Measurements from ENCODE around the gene KIF13A. TPM values are rescaled to one million over a fixed set of nuclear protein-coding genes. Genes with fewer than 3 reads are reported as not detected.
"Not testable (repeated sequence)": the region's sequence is repeated elsewhere in the genome, so short reads cannot be mapped to it uniquely, and the experiment has no call there.

KIF13A gene
- total RNA-seq, 1 experiment from 2014 or later, result 12.7 TPM

DNA sequence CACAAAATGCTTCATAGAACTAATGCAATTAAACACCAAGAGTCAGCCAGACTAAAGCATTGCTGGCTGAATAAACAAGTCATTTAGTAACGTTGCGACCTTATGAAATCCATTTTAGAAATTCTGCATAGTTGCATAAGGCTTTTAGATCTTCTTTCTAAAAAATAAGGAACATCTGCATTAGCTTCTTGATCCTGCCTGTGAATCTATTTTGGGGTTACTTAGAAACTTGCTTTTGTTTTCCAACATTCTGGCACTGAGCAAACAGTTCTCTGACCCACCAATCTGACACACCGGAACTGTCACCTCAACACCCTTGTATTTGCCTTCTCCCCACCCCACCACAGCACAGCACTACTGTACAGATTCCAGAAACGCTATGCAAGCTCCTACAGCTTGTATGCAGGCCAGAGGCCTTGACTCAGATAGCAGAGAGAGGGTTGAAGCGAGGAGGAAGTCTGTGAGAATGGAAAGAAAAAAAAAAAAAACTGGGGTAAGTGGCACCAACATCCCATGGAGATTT, 55.0 kb downstream of the KIF13A start:
- DNase-seq (ENCODE audit: low spot score), result no peak

DNA sequence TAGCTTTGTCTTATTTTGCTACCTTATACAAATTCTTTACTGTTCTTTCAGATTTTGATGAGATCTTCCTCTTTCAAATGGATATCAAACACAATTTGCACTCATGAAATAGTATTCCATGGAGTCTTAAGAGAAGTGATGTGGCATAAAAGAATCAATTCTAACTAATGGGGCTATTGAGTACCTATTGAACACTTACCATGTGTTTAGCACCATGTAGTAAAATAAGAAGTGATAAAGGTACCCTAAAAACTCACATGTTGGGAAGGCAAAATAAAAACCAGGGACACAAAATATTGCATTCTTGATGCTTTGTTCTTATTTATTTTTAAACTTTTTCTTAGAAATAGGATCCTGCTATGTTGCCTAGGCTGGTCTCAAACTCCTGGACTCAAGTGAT, 56.2 kb downstream of the KIF13A start:
- no peak for DNase-seq (ENCODE audit: low spot score)

DNA sequence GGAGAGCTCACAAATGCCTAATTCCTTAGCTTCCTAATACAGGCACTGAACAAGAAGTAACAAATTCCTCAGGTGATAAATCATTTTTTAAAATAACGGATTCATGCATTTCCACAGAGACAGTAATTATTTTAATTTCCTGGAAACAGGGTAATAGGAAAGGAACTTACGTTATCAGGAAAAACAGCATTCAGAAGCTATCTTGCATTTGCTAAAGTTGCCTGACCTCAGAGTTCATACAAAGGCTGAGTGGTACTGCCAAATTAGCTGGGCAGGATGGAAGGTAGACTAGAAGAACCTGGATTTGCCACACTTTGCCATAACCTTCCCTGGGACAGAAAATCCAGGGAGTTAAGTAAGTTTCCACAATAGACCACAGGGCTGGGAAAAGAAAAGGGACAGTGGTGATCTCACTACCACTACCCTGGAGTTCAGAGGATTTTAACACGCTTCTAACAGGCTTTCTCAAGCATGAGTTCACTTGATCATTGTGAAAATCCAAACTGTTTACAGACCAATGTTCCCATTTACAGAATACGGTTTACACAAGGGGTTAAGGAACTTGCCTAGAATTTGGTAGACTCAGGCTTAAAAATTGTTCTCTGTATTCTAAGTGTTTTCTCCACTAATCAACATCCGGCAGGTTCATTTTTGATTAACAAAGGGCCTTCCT, 57.0 kb downstream of the KIF13A start:
- DNase-seq (ENCODE audit: low spot score), result no peak

DNA sequence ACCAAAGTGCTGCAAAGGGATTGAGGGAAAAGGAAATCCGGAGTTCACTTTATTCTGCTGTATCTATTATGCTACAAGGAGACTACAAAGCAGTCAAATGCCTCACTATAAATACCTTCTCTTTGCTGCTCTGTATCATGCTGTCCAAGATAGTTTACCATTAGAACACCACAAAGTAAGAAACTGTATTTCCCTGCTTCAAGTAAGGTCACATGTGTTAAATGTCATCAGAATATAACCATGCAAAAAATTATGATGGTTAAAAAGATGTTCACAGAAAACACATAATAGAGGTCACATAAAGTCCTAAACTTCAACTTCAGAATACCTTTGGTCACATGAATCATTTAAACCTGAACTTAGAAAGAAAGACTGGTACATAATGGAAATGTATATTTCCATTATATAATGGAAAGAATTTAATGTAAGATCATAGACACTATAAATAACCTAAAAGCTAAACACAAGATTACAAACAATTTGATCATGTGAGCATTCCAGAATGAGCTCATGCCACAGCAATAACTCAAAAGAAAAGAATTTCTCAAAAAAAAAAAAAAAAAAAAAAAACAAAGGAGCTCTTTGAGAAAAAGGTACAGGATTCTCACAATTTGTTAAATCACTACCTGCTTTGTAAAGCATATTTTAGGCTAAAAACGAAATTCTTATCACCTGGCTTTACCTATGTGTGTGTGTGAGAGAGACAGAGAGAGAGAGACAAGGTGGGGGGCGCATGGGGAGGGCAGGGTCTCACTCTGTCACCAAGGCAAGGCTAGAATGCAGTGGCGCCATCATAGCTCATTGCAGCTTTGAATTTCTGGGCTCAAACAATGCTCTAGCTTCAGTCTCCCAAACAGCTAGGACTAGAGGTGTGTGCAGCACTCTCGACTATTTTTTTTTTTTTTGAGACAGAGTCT, 58.7 kb downstream of the KIF13A start:
- DNase-seq (ENCODE audit: low spot score), result peak; percentile 23

DNA sequence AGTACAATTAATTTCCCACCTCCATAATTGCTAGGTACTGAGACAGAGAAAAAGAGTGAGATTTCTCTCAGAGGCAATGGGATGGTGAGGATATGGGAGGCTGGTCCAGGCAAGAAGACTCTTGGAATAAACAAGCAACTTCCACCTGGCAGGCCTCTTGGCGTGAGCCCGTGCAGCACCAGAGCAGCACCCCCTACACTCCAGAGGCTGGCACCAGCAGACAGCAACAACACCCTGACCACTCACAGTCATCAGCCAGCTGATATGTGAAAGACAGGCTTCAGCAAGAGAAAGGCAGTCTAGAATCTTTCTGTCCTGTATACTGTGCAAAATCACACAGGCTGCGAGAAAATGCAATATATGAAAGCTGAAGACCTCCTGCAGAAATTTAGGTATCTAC, 59.7 kb downstream of the KIF13A start:
- DNase-seq (ENCODE audit: low spot score), result no peak

DNA sequence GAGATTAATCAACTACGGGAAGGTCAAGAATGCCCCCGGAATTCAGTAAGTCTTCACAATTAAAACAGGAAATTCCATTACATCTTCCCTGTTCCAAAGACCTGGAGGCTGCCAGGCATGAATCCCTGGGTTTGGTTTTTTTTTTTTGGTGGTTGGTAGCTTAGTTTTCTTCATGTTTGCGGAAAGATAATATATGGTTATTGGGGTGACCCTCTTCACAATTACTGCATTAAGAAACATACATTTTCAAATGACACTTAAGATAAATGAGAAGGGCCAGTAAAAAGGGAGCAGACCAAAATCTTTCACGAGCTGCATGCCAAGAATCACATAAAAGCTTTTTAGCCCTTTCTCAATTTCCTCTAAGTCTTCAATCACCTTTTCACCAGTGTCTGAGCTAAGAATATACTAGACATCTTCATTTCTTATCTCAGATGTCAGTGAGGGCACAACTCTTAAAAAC, 64.0 kb downstream of the KIF13A start:
- DNase-seq (ENCODE audit: low spot score), result no peak

DNA sequence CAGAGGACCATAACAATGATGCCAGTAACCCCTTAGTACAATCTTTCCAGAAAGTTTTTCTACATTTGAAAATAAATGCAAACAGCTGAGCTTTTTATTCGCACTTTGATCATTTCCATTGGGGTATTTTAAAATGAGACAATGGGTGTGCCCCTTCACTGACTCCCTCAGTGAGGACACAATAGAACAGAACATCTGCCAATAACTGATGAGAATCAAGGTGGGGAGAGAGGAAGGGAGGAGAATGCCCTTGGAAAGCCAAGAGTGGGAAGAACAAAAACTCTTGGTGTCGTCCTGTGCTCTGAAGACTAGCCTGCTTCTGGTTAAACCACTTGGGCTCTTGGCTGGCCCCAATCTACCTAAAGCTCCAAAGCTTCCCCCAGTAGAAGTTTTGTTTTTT, 66.0 kb downstream of the KIF13A start:
- no peak for DNase-seq (ENCODE audit: low spot score)

DNA sequence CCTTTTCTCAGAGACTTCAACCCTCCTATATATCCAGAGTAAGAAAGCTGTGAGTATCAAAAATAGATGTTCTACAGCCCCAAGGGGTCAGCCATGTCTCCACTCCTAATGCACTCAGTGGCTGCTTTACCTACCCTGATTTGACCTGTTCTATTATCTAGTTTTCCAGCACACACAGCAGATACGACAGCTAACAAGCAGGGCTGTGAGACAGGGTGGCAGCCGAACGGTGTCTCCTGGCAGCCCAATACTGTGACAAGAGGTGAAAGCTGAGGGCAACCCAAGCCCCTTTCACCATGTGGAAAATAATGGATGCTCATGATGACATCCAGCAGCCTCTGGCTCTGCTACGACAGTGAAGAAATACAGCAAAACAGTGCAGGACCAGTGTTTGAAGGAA, 67.9 kb downstream of the KIF13A start:
- no peak for DNase-seq (ENCODE audit: low spot score)

DNA sequence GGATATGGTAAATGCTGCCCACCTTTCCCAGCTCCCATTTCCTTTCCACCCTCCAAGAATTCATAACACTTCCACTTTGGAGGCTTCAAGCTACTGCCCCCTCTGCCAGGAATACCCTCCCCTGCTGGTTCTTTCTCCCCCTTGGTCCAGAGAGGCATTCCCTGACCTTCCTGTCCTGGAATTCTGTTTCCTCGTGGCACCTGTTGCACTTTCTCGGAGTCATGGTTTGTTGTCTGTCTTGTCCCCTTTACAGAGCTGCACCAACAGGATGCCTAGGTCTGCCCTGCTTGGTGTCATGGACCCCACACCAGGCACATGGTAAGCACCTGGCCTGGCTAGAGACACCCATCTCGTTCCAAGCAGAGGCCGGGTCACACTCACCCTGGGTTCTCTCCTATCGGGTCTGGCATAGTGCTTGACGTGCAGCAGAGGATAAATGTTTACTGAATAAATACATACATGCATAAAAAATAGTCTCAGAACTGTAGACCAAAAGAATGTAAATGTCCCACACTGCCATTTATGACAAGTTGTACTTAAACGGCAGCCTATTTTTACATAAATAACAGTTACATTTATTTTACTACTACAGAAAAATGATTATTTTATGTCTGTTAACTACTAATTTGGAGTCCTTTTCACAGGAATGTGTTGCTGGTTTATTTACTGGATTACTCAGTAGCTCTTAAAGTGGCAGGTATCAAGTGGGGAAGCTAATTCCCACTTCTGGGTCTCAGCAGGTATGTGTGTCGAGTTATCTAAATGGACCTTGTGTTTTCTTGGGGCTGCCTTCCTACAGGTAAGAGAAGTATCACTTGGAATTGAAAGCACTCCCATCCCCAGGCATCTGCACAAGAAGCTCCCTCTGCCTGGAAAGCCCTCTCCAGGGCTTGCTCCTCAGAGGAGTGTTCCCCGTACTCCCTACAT, 69.3 kb downstream of the KIF13A start:
- no peak for DNase-seq (ENCODE audit: low spot score)

DNA sequence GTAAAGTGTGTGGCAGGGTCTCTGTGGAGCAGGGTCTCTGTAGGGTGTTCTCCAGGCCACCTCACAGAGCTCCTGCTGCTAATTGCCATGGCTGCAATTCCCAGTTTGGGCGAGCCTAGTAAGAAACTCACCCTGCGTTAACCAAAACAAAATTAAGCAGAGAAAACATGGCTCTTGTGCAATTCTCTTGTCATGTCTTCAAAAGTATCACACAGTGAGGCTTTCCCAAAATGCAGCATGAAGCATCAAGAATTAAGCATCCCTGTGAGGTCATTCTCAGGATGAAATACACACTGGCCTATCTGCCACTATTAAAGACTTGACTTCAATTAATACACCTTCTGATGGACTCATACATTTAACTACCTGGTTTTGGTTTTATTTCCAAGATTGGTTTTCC, 72.8 kb downstream of the KIF13A start:
- no peak for DNase-seq (ENCODE audit: low spot score)

DNA sequence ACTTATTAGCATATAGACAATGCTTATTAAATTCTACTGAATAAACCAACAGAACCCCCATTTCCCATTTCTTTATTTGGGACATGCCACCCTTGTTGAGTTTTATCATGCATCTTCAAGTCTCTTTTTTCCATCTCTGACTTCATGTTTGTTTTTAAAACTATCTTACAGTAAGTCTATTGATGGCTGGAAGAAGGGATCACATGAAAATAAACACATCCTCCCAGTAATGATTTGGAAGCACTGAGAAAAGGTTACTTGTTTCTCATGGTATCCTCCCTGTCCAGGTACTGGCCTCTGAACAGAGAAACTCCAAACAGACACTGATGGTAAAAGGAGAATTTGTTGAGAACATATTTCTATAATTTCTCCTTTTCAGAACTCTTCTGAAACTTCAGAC, 74.9 kb downstream of the KIF13A start:
- DNase-seq (ENCODE audit: low spot score), result no peak

DNA sequence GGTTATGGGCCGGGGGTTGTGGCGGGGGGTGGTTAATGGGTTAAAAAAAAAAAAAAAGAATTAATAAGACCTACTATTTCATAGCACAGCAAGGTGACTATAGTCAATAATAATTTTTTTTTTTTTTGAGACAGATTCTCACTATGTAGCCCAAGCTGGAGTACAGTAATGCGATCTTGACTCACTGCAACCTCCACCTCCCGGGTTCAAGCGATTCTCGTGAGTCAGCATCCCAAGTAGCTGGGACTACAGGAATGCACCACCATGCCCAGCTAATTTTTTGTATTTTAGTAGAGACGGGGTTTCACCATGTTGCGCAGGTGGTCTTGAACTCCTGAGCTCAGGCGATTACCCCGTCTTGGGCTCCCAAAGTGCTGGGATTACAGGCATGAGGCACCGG, 75.8 kb downstream of the KIF13A start:
- DNase-seq (ENCODE audit: low spot score), result not testable (repeated sequence)

DNA sequence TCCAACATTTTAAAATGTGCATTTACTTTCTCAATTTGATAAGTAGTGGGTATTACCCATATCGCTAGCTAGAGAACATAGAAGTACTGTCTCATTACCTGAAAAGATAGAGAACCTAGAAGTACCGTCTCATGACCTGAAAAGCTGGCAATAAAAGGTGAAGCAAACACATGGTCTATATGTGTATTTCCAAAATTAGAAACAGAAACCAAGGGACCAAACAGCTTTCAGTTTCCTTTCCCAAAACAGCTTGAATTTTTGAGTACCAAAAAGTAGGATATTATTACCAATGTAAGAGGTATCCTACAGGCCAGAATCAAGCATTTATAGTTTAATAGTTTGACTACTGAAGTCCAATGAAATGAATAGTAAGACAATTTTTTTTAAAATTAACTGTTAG, 77.2 kb downstream of the KIF13A start:
- no peak for DNase-seq (ENCODE audit: low spot score)

DNA sequence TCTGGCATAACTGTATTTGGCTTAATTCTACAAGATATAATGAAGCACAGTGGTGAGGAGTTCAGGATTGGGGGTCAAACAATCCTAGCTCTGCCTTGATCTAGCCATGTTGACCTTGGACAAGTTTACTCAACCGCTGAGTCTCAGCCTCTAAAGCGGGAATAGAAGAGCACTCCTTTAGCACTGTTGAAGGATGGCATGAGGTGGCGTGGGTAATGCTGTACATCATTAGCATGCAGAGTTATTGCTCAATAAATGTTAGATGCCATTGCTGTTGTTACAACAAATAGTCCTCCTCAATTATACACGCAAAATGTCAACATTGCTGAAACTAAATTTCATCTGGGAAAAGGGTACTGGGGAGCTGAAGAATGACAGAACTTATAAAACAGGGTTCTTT, 78.6 kb downstream of the KIF13A start:
- DNase-seq (ENCODE audit: low spot score), result no peak

DNA sequence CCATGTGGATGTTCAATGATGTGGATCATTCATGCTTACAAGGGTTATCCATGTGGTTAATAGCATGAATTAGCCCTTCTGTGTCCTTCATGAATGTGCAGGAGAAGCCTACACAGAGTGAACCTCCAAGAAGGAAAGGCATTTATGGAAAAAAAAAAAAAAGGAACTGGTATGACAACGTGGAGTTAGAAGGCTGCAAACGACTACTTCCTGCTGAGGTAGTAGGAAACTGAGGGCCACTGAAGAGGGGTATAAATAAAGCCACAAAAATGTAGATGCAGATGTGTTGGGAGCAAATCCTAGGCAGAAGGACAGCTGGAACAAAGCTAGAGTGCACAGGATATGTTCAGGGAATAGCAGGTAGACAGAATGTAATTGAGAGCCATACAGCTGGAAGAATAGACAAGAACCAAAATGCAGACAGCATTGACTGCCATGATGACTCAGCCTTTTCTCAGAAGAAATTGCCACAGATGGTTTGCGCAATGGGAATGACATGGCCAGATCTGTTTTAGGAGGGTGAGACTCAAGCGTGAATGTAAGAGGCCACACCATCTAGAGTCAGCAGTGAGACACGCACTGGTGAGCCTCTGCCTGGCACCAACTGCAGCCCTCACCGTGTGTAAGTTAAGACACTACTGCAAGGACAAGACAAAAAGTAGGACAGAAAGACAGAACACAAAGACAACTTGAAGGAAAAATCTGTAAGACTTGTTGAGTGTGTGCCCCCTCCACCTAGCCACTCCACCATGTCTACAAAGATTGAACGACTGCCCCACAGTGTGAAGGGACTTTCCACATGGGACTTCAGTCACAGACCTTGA, 79.8 kb downstream of the KIF13A start:
- DNase-seq (ENCODE audit: low spot score), result peak; percentile 96

DNA sequence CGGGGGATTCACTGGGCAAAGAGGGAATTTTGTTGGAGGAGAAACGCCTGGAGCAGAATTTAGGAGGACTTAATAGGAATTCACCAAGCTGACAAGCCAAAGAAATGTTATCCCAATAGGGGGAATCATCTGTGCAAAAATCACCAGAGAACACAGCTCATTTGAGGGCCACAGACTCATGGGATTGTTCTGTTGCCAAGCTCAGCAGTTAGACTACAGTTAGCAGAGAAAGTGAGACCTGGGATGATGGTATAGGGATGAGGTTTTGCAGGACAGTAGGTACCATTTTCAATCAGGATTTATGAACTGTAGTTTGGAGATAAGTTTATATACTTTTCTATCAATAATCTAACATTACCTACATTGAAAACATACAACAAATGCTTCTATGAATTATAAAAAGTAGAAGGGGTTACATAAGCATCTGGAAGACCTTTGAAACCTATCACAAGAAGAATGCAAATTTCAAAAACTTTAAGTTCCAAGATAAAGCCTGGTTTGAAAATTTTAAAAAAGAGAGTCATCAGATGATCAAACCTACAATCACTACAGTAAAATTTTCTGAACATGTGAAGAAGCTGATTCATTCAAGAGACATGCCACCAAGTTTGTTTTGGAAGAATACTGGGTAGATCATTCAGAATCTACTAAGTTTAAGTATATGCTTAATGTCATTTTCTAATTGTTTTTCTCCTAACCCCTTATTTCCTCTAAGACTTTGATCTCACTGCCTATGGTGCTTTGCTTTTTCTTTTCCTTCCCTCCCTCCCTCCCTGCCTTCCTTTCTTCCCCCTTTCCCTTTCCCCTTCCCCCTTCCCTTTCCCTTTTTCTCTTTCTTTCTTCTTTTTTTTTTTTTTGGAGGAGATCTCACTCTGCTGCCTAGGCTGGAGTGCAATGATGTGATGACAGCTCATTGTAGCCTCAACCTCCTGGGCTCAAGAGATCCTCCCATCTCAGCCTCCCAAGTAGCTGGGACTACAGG, 81.5 kb downstream of the KIF13A start:
- no peak for DNase-seq (ENCODE audit: low spot score)

DNA sequence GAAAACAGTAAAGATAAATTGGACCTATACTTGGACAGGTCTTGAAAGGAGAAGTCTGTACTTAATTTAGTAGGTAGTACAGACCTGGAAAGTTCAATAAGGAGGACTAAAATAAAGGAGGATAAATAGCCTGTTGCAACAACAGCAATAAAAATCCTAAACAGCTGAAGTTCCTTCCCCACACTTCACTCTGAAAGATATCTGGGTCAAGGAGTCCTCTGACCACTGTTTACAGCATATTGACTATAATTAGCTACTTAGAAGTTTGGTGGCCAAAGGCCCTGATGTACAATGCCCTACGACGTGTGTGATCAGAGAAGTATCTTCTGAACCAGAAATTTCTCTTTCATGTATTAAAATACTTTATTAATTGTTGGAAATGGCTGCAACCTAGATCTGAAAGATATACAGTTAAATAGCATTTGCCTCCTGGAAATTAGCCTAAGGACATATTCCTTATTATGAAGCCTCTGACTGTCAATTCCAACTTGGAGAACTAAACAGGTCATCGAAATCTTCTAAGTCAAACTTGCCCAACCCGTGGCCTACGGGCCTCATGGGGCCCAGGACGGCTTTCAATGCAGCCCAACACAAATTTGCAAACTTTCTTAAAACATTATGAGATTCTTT, 82.8 kb downstream of the KIF13A start:
- no peak for DNase-seq (ENCODE audit: low spot score)

DNA sequence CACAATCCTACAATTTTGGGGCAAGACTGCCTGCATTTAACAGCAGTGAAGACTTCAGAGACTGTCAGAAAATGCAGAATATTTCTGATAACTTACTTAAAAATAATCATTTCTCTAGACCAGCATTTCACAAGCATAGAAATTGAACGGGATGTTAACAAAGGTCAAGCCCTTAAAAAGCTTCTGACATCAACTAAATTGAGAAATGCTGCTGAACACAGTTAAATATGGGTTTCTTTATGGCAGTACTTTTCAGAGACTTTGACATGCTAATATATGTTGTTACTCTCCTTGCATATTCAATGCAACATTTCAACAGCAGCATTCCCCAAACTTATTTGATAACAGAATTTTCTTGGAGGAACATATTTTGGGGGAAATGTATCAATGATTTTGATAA, 84.5 kb downstream of the KIF13A start:
- no peak for DNase-seq (ENCODE audit: low spot score)

DNA sequence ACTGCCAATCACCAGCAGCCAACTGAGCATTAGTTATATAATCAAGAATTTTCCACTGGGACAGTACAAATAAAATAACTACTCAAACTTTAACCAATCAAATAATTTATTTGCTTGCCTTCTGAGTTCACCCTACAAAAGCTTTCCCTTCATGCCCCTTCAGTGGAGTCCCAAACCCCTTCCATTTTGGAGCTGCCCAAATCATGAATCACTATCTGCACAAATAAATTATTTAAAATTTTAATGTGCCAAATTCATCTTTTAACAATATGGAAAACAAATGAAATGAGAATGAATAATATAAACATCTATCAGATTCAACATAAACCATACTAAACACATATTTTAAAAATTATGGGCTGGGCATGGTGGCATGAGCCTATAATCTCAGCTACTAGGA, 85.9 kb downstream of the KIF13A start:
- no peak for DNase-seq (ENCODE audit: low spot score)

Measured in H4 (cell line).